AG04450 (cell line): ENCODE results near the gene COX11. TPM values are rescaled to one million over a fixed set of nuclear protein-coding genes. Genes with fewer than 3 reads are reported as not detected.

Experiments
- CTCF ChIA-PET: fragments of 300-600, 350-600 bp; formaldehyde crosslinking; extraction: SDS; loops from one replicate; lab custom pipeline; 2022; ENCODE audit warnings: antibody characterized with exemption, inconsistent platforms; lab: Charles Lee
- POLR2A ChIA-PET: fragments of 350-600 bp; formaldehyde crosslinking; extraction: SDS; loops from one replicate; lab custom pipeline; 2021; ENCODE audit warnings: antibody characterized with exemption, inconsistent platforms; lab: Yijun Ruan, JAX
- DNase-seq: peaks from one replicate; pipeline ENCODE4 v3.0.0-alpha.2; 2011; ENCODE audit warnings: low read depth, low spot score
- H3K27ac ChIP-seq: one replicate; pipeline ENCODE4 v1.5.1; 2012; ENCODE audit warnings: low read depth, low read length, control low read depth
- H3K27me3 ChIP-seq: one replicate; pipeline ENCODE4 v1.6.0; 2012; ENCODE audit warnings: low read length; ENCODE audit not compliant: control insufficient read depth, insufficient read depth
- H3K4me3 ChIP-seq: 2 replicates; pipeline ENCODE4 v1.5.1; 2011; ENCODE audit warnings: mild to moderate bottlenecking, low read depth, low read length, control low read depth
- H3K9me3 ChIP-seq: 2 replicates; pipeline ENCODE4 v1.5.1; 2012; ENCODE audit warnings: low read length; ENCODE audit not compliant: control insufficient read depth, insufficient read depth
- polyA minus RNA-seq: library from RNA; depleted of rRNA, polyadenylated mRNA; stranded (reverse); fragments of >200 nt; gene quantifications from 2 replicates; pipeline ENCODE4 v1.2.3, GENCODE V29; 2011; rRNA and poly(A)+ RNA removed
- polyA plus RNA-seq: library from polyadenylated mRNA; depleted of rRNA; stranded (reverse); fragments of >200 nt; gene quantifications from 2 replicates; pipeline ENCODE4 v1.2.3, GENCODE V29; 2011; rRNA removed
- TF ChIP-seq, protein P1 (sequence below): IDR thresholded peaks from 2 replicates; pipeline ENCODE4 v1.5.1; 2011; ENCODE audit warnings: low read depth, low read length, control low read depth, inconsistent platforms

The COX11 gene, protein sequence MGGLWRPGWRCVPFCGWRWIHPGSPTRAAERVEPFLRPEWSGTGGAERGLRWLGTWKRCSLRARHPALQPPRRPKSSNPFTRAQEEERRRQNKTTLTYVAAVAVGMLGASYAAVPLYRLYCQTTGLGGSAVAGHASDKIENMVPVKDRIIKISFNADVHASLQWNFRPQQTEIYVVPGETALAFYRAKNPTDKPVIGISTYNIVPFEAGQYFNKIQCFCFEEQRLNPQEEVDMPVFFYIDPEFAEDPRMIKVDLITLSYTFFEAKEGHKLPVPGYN
- polyA plus RNA-seq (27.8 and 31.5 TPM in 2 replicates), polyA minus RNA-seq (33.6 and 34.3 TPM in 2 replicates)

- ChIA-PET POLR2A (no interaction called here), CTCF (interaction anchor here (1.1 to 3.3 kb wide), 2 partner anchors 12 to 24 kb away, joined by 4 to 22 read pairs; no protein-coding TSS in a partner anchor)
- Histone ChIP-seq H3K4me3 (peak within 1 kb of the TSS; percentile 91), H3K27me3 (no peaks in the 10 kb centered on the region), H3K27ac (peak within 1 kb of the TSS; percentile 72), H3K9me3 (no peaks in the 10 kb centered on the region; the same call in 1 of the 2 replicates)
- TF ChIP-seq, protein P1, sequence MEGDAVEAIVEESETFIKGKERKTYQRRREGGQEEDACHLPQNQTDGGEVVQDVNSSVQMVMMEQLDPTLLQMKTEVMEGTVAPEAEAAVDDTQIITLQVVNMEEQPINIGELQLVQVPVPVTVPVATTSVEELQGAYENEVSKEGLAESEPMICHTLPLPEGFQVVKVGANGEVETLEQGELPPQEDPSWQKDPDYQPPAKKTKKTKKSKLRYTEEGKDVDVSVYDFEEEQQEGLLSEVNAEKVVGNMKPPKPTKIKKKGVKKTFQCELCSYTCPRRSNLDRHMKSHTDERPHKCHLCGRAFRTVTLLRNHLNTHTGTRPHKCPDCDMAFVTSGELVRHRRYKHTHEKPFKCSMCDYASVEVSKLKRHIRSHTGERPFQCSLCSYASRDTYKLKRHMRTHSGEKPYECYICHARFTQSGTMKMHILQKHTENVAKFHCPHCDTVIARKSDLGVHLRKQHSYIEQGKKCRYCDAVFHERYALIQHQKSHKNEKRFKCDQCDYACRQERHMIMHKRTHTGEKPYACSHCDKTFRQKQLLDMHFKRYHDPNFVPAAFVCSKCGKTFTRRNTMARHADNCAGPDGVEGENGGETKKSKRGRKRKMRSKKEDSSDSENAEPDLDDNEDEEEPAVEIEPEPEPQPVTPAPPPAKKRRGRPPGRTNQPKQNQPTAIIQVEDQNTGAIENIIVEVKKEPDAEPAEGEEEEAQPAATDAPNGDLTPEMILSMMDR: peak; percentile 50
- peak; percentile 92 for DNase-seq
Observed at GRCh38 chr17:54968262-54968987, at the start of gene COX11, which contains the start of gene STXBP4. Gene COX11 (minus strand): TSS chr17:54968654. CDS start chr17:54968646, 8 bp downstream. Gene STXBP4 (plus strand): TSS chr17:54968765. CDS start chr17:54986220, 17,455 bp downstream.

DNA sequence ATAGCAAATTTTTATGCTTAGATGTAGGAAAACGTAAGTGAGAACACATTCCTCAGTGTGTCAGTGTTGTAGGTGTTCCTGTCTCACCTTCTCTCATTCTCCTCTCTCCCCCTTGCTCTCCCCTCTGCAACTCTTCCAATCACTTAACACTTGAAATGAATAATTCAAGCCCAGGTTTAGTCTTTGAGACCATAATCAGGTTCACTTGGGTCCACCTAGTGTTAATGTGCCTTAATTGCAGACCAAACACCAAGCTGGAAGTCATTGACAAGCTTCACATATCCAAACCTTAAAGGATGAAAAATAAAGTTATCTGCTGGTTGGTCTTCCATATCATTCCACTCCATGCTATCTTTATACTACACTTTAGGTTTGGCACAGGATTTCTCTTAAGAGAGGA is 37.1 kb upstream of the COX11 start:
- H3K4me3 ChIP-seq: no peak overlapping the region
- TF ChIP-seq, protein P1: peak; percentile 41
- ChIA-PET CTCF (interaction anchor here (0.6 to 4.6 kb wide), 8 partner anchors 13 to 343 kb away, joined by 3 to 57 read pairs (median 4); no protein-coding TSS in a partner anchor), POLR2A (no interaction called here)
- DNase-seq: no peak
- no peaks in the 10 kb centered on the region for H3K9me3 ChIP-seq
- no peak overlapping the region for H3K27ac ChIP-seq
- no peaks in the 10 kb centered on the region for H3K27me3 ChIP-seq

DNA sequence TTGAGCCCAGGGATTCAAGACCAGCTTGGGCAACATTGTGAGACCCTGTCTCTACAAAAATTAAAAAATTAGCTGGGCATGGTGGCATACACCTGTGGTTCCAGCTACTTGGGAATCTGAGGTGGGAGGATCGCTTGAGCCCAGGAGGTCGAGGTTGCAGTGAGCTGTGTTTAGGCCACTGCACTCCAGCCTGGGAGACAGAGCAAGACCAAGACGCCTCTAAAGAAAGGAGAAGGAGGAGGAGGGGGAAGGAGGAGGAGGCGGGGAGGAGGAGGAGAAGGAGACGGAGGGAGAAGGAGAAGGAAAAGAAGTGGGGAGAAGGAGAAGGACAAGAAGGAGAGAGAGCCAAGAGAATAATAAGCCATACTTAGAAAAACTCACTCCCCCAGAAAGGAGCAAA is 36.0 kb upstream of the COX11 start:
- POLR2A ChIA-PET: no interaction called here
- no peak for DNase-seq
- TF ChIP-seq, protein P1: no peak
- no peaks in the 10 kb centered on the region for H3K27me3 ChIP-seq
- H3K9me3 ChIP-seq: no peaks in the 10 kb centered on the region
- H3K27ac ChIP-seq: no peak overlapping the region
- CTCF ChIA-PET: interaction anchor here (1.3 to 4.6 kb wide), 3 partner anchors 12 to 344 kb away, joined by 5 to 57 read pairs (median 35); no protein-coding TSS in a partner anchor
- H3K4me3 ChIP-seq: no peak overlapping the region

GRCh38 chr17:55002458-55002857 is 34.0 kb upstream of the COX11 start:
- DNase-seq: no peak
- Histone ChIP-seq H3K27me3 (no peaks in the 10 kb centered on the region), H3K4me3 (no peak overlapping the region), H3K27ac (no peak overlapping the region), H3K9me3 (no peaks in the 10 kb centered on the region)
- TF ChIP-seq, protein P1: no peak
- CTCF ChIA-PET: interaction anchor here (1.0 to 3.5 kb wide), 3 partner anchors 10 to 524 kb away, joined by 3 to 35 read pairs (median 4); no protein-coding TSS in a partner anchor
- POLR2A ChIA-PET: no interaction called here
